ENCODE measurements around the gene ADGRL3.

GRCh38 chr4:61336916-61337315 is 136.8 kb downstream of the ADGRL3 start:
- TF ChIP-seq CTCF (IDR thresholded peaks at IDR 0.05; ENCODE audit: low read depth, low read length) (no peak), EZH2phosphoT487 (IDR thresholded peaks at IDR 0.05; ENCODE audit: low read depth) (no peak)

All from OCI-LY3 (cell line).